Suprapubic skin (tissue), 4 donors: Measurements from ENCODE around the gene CELSR2.

Experiments used
- CTCF ChIP-seq, 2 donors: fragments of 200-600 bp in 1 of 2; fragments of 450-650 bp in 1 of 2; sonication (generic) in 1 of 2; IDR thresholded peaks; one replicate each; pipeline ENCODE4 v1.5.1; 2016 to 2019; ENCODE audit warnings: antibody characterized with exemption in 2 of 2, mild to moderate bottlenecking in 1 of 2, moderate library complexity in 1 of 2
- EP300 ChIP-seq: sonication (generic); formaldehyde crosslinking; IDR thresholded peaks from one replicate; pipeline ENCODE4 v1.6.1; 2017; ENCODE audit warnings: antibody characterized with exemption
- POLR2A ChIP-seq, 2 donors: fragments of 450-650 bp; IDR thresholded peaks; one replicate each; pipeline ENCODE4 v1.6.1; 2017; ENCODE audit warnings: antibody characterized with exemption in 2 of 2, mild to moderate bottlenecking in 2 of 2, moderate library complexity in 2 of 2
- POLR2AphosphoS5 ChIP-seq, 3 donors: sonication (generic); formaldehyde crosslinking; IDR thresholded peaks; one replicate each; pipeline ENCODE4 v1.6.1; 2017; ENCODE audit warnings: antibody characterized with exemption in 3 of 3

DNA sequence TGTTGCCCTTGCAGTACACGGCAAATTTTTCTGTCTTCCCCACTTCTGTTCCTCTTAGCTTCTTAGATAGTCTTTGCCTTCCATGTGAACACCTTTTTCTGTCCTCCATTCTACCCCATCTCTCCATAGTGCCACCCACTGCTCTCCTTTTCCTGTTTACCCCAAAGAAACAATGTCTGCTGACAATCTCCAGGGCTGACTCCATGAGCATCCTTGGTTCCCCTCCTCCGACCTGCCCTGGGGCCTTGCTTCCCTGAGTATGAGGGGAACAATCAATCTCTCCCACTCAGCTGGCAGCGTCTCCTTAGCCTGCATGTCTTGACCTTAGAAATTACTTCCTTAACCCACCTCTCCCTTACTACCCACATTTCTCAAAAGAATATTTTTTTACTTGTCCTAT is 69.8 kb downstream of the CELSR2 start:
- TF ChIP-seq POLR2A (IDR thresholded peaks at IDR 0.05) (no peak), CTCF (IDR thresholded peaks at IDR 0.05) (no peak), EP300 (no peak), POLR2AphosphoS5 (IDR thresholded peaks at IDR 0.05) (no peak)
